ENCODE results near the gene NLGN1.

NLGN1 gene

GRCh38 chr3:173624086-173624485 lies 226.5 kb downstream of the NLGN1 start:
- Histone ChIP-seq H3K27ac (ENCODE audit: insufficient read depth in 1 of 2, low read depth in 1 of 2, low read length in 2 of 2, poor library complexity in 1 of 2, severe bottlenecking in 2 of 2) (no peak overlapping the region), H3K36me3 (ENCODE audit: control insufficient read depth in 4 of 4, insufficient read depth in 4 of 4, low read length in 3 of 4) (no peaks in the 10 kb centered on the region), H3K4me1 (ENCODE audit: control extremely low read depth in 1 of 4, control insufficient read depth in 4 of 4, insufficient read depth in 4 of 4, low read length in 3 of 4) (no peaks in the 10 kb centered on the region), H3K9me3 (ENCODE audit: control extremely low read depth in 1 of 5, control insufficient read depth in 4 of 5, insufficient read depth in 2 of 5, low read depth in 1 of 5, low read length in 4 of 5) (no peaks in the 10 kb centered on the region), H3K27me3 (replicated peaks in 2 of 5; ENCODE audit: control insufficient read depth in 4 of 5, insufficient read depth in 5 of 5, low read length in 4 of 5) (no peaks in the 10 kb centered on the region), H3K4me3 (ENCODE audit: control insufficient read depth in 1 of 7, extremely low read depth in 1 of 7, insufficient read depth in 4 of 7, low read depth in 2 of 7, low read length in 6 of 7) (no peak overlapping the region)
- 100% methylated on average over 2 of the region's 3 CpGs for WGBS (ENCODE audit: insufficient coverage)
- CTCF ChIA-PET = no interaction called here
- DNase-seq = no peak
- POLR2A ChIA-PET = no interaction called here

- Histone ChIP-seq H3K9me3 (ENCODE audit: control extremely low read depth in 1 of 5, control insufficient read depth in 4 of 5, insufficient read depth in 2 of 5, low read depth in 1 of 5, low read length in 4 of 5) (no peaks in the 10 kb centered on the region), H3K4me1 (ENCODE audit: control extremely low read depth in 1 of 4, control insufficient read depth in 4 of 4, insufficient read depth in 4 of 4, low read length in 3 of 4) (no peaks in the 10 kb centered on the region), H3K4me3 (ENCODE audit: control insufficient read depth in 1 of 7, extremely low read depth in 1 of 7, insufficient read depth in 4 of 7, low read depth in 2 of 7, low read length in 6 of 7) (no peak overlapping the region), H3K27me3 (replicated peaks in 2 of 5; ENCODE audit: control insufficient read depth in 4 of 5, insufficient read depth in 5 of 5, low read length in 4 of 5) (no peaks in the 10 kb centered on the region), H3K36me3 (ENCODE audit: control insufficient read depth in 4 of 4, insufficient read depth in 4 of 4, low read length in 3 of 4) (no peaks in the 10 kb centered on the region), H3K27ac (ENCODE audit: insufficient read depth in 1 of 2, low read depth in 1 of 2, low read length in 2 of 2, poor library complexity in 1 of 2, severe bottlenecking in 2 of 2) (no peak overlapping the region)
- DNase-seq = no peak
- 100% methylated on average over 1 of the region's 2 CpGs for WGBS (ENCODE audit: insufficient coverage)
- POLR2A ChIA-PET = no interaction called here
- CTCF ChIA-PET = interaction anchor here (1.2 to 1.3 kb wide), 2 partner anchors 11 to 12 kb away, joined by 3 to 4 read pairs; no protein-coding TSS in a partner anchor
Observed at GRCh38 chr3:173630849-173631248, 233.3 kb downstream of the NLGN1 start.

- CTCF ChIA-PET = interaction anchor here (1.2 kb wide), 1 partner anchor 12 kb away, joined by 3 read pairs; no protein-coding TSS in a partner anchor
Observed at GRCh38 chr3:173632945-173633344, 235.4 kb downstream of the NLGN1 start.

GRCh38 chr3:173635826-173636225 lies 238.3 kb downstream of the NLGN1 start:
- Histone ChIP-seq H3K36me3 (ENCODE audit: control insufficient read depth in 4 of 4, insufficient read depth in 4 of 4, low read length in 3 of 4) (no peaks in the 10 kb centered on the region), H3K4me1 (ENCODE audit: control extremely low read depth in 1 of 4, control insufficient read depth in 4 of 4, insufficient read depth in 4 of 4, low read length in 3 of 4) (no peaks in the 10 kb centered on the region), H3K27ac (ENCODE audit: insufficient read depth in 1 of 2, low read depth in 1 of 2, low read length in 2 of 2, poor library complexity in 1 of 2, severe bottlenecking in 2 of 2) (no peak overlapping the region), H3K4me3 (ENCODE audit: control insufficient read depth in 1 of 7, extremely low read depth in 1 of 7, insufficient read depth in 4 of 7, low read depth in 2 of 7, low read length in 6 of 7) (no peak overlapping the region), H3K27me3 (replicated peaks in 2 of 5; ENCODE audit: control insufficient read depth in 4 of 5, insufficient read depth in 5 of 5, low read length in 4 of 5) (no peaks in the 10 kb centered on the region), H3K9me3 (ENCODE audit: control extremely low read depth in 1 of 5, control insufficient read depth in 4 of 5, insufficient read depth in 2 of 5, low read depth in 1 of 5, low read length in 4 of 5) (no peaks in the 10 kb centered on the region)
- POLR2A ChIA-PET = no interaction called here
- CTCF ChIA-PET = no interaction called here
- 97% methylated on average over 3 of the region's 6 CpGs for WGBS (ENCODE audit: insufficient coverage)
- DNase-seq = no peak

More at GRCh38 chr3:173632945-173633344, 235.4 kb downstream of the NLGN1 start:
- Histone ChIP-seq H3K27me3 (replicated peaks in 2 of 5; ENCODE audit: control insufficient read depth in 4 of 5, insufficient read depth in 5 of 5, low read length in 4 of 5) (no peaks in the 10 kb centered on the region), H3K4me1 (ENCODE audit: control extremely low read depth in 1 of 4, control insufficient read depth in 4 of 4, insufficient read depth in 4 of 4, low read length in 3 of 4) (no peaks in the 10 kb centered on the region), H3K27ac (ENCODE audit: insufficient read depth in 1 of 2, low read depth in 1 of 2, low read length in 2 of 2, poor library complexity in 1 of 2, severe bottlenecking in 2 of 2) (no peak overlapping the region), H3K36me3 (ENCODE audit: control insufficient read depth in 4 of 4, insufficient read depth in 4 of 4, low read length in 3 of 4) (no peaks in the 10 kb centered on the region), H3K4me3 (ENCODE audit: control insufficient read depth in 1 of 7, extremely low read depth in 1 of 7, insufficient read depth in 4 of 7, low read depth in 2 of 7, low read length in 6 of 7) (no peak overlapping the region), H3K9me3 (ENCODE audit: control extremely low read depth in 1 of 5, control insufficient read depth in 4 of 5, insufficient read depth in 2 of 5, low read depth in 1 of 5, low read length in 4 of 5) (no peaks in the 10 kb centered on the region)
- POLR2A ChIA-PET = no interaction called here
- DNase-seq = no peak

- Histone ChIP-seq H3K36me3 (ENCODE audit: control insufficient read depth in 4 of 4, insufficient read depth in 4 of 4, low read length in 3 of 4) (no peaks in the 10 kb centered on the region), H3K9me3 (ENCODE audit: control extremely low read depth in 1 of 5, control insufficient read depth in 4 of 5, insufficient read depth in 2 of 5, low read depth in 1 of 5, low read length in 4 of 5) (no peaks in the 10 kb centered on the region), H3K4me1 (ENCODE audit: control extremely low read depth in 1 of 4, control insufficient read depth in 4 of 4, insufficient read depth in 4 of 4, low read length in 3 of 4) (no peaks in the 10 kb centered on the region), H3K27me3 (replicated peaks in 2 of 5; ENCODE audit: control insufficient read depth in 4 of 5, insufficient read depth in 5 of 5, low read length in 4 of 5) (no peaks in the 10 kb centered on the region), H3K4me3 (ENCODE audit: control insufficient read depth in 1 of 7, extremely low read depth in 1 of 7, insufficient read depth in 4 of 7, low read depth in 2 of 7, low read length in 6 of 7) (no peak overlapping the region), H3K27ac (ENCODE audit: insufficient read depth in 1 of 2, low read depth in 1 of 2, low read length in 2 of 2, poor library complexity in 1 of 2, severe bottlenecking in 2 of 2) (no peak overlapping the region)
- WGBS (ENCODE audit: insufficient coverage) = 100% methylated on average over 2 of the region's 2 CpGs
- ChIA-PET CTCF (no interaction called here), POLR2A (no interaction called here)
- DNase-seq = no peak
Observed at GRCh38 chr3:173639098-173639497, 241.6 kb downstream of the NLGN1 start.

GRCh38 chr3:173641696-173642095 lies 244.2 kb downstream of the NLGN1 start:
- peaks cover 0 to 1% (median 0%) of the 10 kb centered on the region in 4 experiments for H3K36me3 ChIP-seq (ENCODE audit: control insufficient read depth in 4 of 4, insufficient read depth in 4 of 4, low read length in 3 of 4)
- no peaks in the 10 kb centered on the region for H3K4me1 ChIP-seq (ENCODE audit: control extremely low read depth in 1 of 4, control insufficient read depth in 4 of 4, insufficient read depth in 4 of 4, low read length in 3 of 4)
- ChIA-PET CTCF (no interaction called here), POLR2A (no interaction called here)
- no peaks in the 10 kb centered on the region for H3K9me3 ChIP-seq (ENCODE audit: control extremely low read depth in 1 of 5, control insufficient read depth in 4 of 5, insufficient read depth in 2 of 5, low read depth in 1 of 5, low read length in 4 of 5)
- DNase-seq = no peak
- no peaks in the 10 kb centered on the region for H3K27me3 ChIP-seq (replicated peaks in 2 of 5; ENCODE audit: control insufficient read depth in 4 of 5, insufficient read depth in 5 of 5, low read length in 4 of 5)
- no peak overlapping the region for H3K4me3 ChIP-seq (ENCODE audit: control insufficient read depth in 1 of 7, extremely low read depth in 1 of 7, insufficient read depth in 4 of 7, low read depth in 2 of 7, low read length in 6 of 7)
- no CpG with 5 or more reads among the region's 1 CpG for WGBS (ENCODE audit: insufficient coverage)
- H3K27ac ChIP-seq (ENCODE audit: insufficient read depth in 1 of 2, low read depth in 1 of 2, low read length in 2 of 2, poor library complexity in 1 of 2, severe bottlenecking in 2 of 2) = no peak overlapping the region

- no peak overlapping the region for H3K4me3 ChIP-seq (ENCODE audit: control insufficient read depth in 1 of 7, extremely low read depth in 1 of 7, insufficient read depth in 4 of 7, low read depth in 2 of 7, low read length in 6 of 7)
- H3K9me3 ChIP-seq (ENCODE audit: control extremely low read depth in 1 of 5, control insufficient read depth in 4 of 5, insufficient read depth in 2 of 5, low read depth in 1 of 5, low read length in 4 of 5) = no peaks in the 10 kb centered on the region
- H3K27me3 ChIP-seq (replicated peaks in 2 of 5; ENCODE audit: control insufficient read depth in 4 of 5, insufficient read depth in 5 of 5, low read length in 4 of 5) = no peaks in the 10 kb centered on the region
- 98% methylated on average over 13 of the region's 13 CpGs for WGBS (ENCODE audit: insufficient coverage)
- DNase-seq = no peak
- CTCF ChIA-PET = interaction anchor here (0.7 kb wide), 1 partner anchor 12 kb away, joined by 3 read pairs; no protein-coding TSS in a partner anchor
- no peak overlapping the region for H3K27ac ChIP-seq (ENCODE audit: insufficient read depth in 1 of 2, low read depth in 1 of 2, low read length in 2 of 2, poor library complexity in 1 of 2, severe bottlenecking in 2 of 2)
- H3K36me3 ChIP-seq (ENCODE audit: control insufficient read depth in 4 of 4, insufficient read depth in 4 of 4, low read length in 3 of 4) = peaks cover 0 to 1% (median 0%) of the 10 kb centered on the region in 4 experiments
- POLR2A ChIA-PET = no interaction called here
- H3K4me1 ChIP-seq (ENCODE audit: control extremely low read depth in 1 of 4, control insufficient read depth in 4 of 4, insufficient read depth in 4 of 4, low read length in 3 of 4) = no peaks in the 10 kb centered on the region
Observed at GRCh38 chr3:173644086-173645082, 246.8 kb downstream of the NLGN1 start.

Data from common myeloid progenitor, CD34-positive (primary cell).